OCI-LY7 (cell line): ENCODE data around the gene DPYD. TPM values are rescaled to one million over a fixed set of nuclear protein-coding genes. Genes with fewer than 3 reads are reported as not detected.

Source experiments
- BruUV-seq: library from RNA; stranded (reverse); fragments of 400-500 nt; replicated peaks from 2 replicates; lab custom pipeline; 2021; lab: Mats Ljungman, UMichigan
- CTCF ChIA-PET: fragments of 300-600 bp; sonication (Branson Sonifier 250); formaldehyde crosslinking; loops from one replicate; lab custom pipeline; 2022; ENCODE audit warnings: antibody characterized with exemption; ENCODE audit not compliant: unreplicated experiment; lab: Charles Lee
- POLR2A ChIA-PET: fragments of 300-600 bp; sonication (Branson Sonifier 250); formaldehyde crosslinking; loops from one replicate; lab custom pipeline; 2022; ENCODE audit warnings: antibody characterized with exemption; lab: Charles Lee
- DNase-seq: peaks from one replicate; pipeline ENCODE4 v3.0.0-alpha.2; 2015; ENCODE audit warnings: low spot score
- H2AFZ ChIP-seq: fragments of 200-600 bp; sonication (generic), shearing (Covaris generic); 2 replicates; pipeline ENCODE4 v1.6.1; 2014; ENCODE audit warnings: mild to moderate bottlenecking, antibody characterized with exemption, low read length, moderate library complexity
- H3K27ac ChIP-seq: fragments of 200-600 bp; sonication (generic); 2 replicates; pipeline ENCODE4 v1.5.1; 2014; ENCODE audit warnings: mixed run types, low read depth, mild to moderate bottlenecking, moderate library complexity, low read length, inconsistent platforms; ENCODE audit not compliant: poor library complexity, severe bottlenecking
- H3K36me3 ChIP-seq: fragments of 200-600 bp; sonication (generic); 2 replicates; pipeline ENCODE4 v1.6.1; 2014; ENCODE audit warnings: mild to moderate bottlenecking, antibody characterized with exemption, low read length, moderate library complexity, mixed read lengths; ENCODE audit not compliant: insufficient read depth
- H3K4me1 ChIP-seq: fragments of 200-600 bp; sonication (generic); 2 replicates; pipeline ENCODE4 v1.5.1; 2014; ENCODE audit warnings: mild to moderate bottlenecking, low read length; ENCODE audit not compliant: insufficient read depth, poor library complexity, severe bottlenecking
- H3K4me2 ChIP-seq: fragments of 200-600 bp; sonication (generic); 2 replicates; pipeline ENCODE4 v1.6.1; 2014; ENCODE audit warnings: mild to moderate bottlenecking, low read length
- H3K4me3 ChIP-seq: fragments of 200-600 bp; sonication (generic); 2 replicates; pipeline ENCODE4 v1.5.1; 2014; ENCODE audit warnings: mild to moderate bottlenecking, low read depth, low read length; ENCODE audit not compliant: poor library complexity, severe bottlenecking
- H3K79me2 ChIP-seq: fragments of 200-600 bp; sonication (generic); 2 replicates; pipeline ENCODE4 v1.6.1; 2016; ENCODE audit warnings: low read depth, mild to moderate bottlenecking, low read length, moderate library complexity, mixed read lengths; ENCODE audit not compliant: insufficient read depth
- H3K9me2 ChIP-seq: fragments of 200-600 bp; sonication (generic); 2 replicates; pipeline ENCODE4 v1.6.1; 2016; ENCODE audit warnings: mild to moderate bottlenecking, low read length, mixed read lengths; ENCODE audit not compliant: insufficient read depth
- H3K9me3 ChIP-seq: fragments of 200-600 bp; sonication (generic); 2 replicates; pipeline ENCODE4 v1.6.1; 2014; ENCODE audit warnings: mild to moderate bottlenecking, mixed run types, low read length, mixed read lengths
- H4K20me1 ChIP-seq: fragments of 200-600 bp; sonication (generic); 2 replicates; pipeline ENCODE4 v1.6.1; 2014; ENCODE audit warnings: mild to moderate bottlenecking, antibody characterized with exemption, low read length, moderate library complexity, mixed read lengths; ENCODE audit not compliant: insufficient read depth
- CTCF ChIP-seq: fragments of 200-600 bp; sonication (generic); conservative IDR thresholded peaks from 2 replicates; pipeline ENCODE4 v1.5.1; 2014; ENCODE audit warnings: mild to moderate bottlenecking, antibody characterized with exemption, low read length, moderate library complexity, mixed read lengths
- EZH2phosphoT487 ChIP-seq: fragments of 200-600 bp; sonication (generic); IDR thresholded peaks from 2 replicates; pipeline ENCODE4 v1.6.1; 2018; ENCODE audit warnings: low read depth, borderline replicate concordance, mild to moderate bottlenecking, mixed run types, antibody characterized with exemption, low read length, moderate library complexity, mixed read lengths
- intact Hi-C: fragments of 100-400 bp; cut with micrococcal nuclease; formaldehyde crosslinking; loops from one replicate; pipeline ENCODE4 v1.10.0; 2022; ENCODE audit not compliant: unreplicated experiment
- total RNA-seq, 2 experiments: library from RNA; depleted of rRNA in 1 of 2; stranded (reverse); fragments of >200 nt in 1 of 2; shearing (Covaris generic) in 1 of 2; gene quantifications; 2 replicates each; pipeline ENCODE4 v1.2.3, GENCODE V29; 2014 to 2022

DPYD gene
- total RNA-seq, 2 experiments from 2014 or later, result 5.5 to 13.4 TPM

GRCh38 chr1:97711858-97712257 is 209.0 kb downstream of the DPYD start:
- no peaks in the 10 kb centered on the region for H4K20me1 ChIP-seq
- no peak for DNase-seq
- intact Hi-C loops, result no loop called here
- H3K36me3 ChIP-seq, result no peaks in the 10 kb centered on the region
- H3K4me1 ChIP-seq, result no peaks in the 10 kb centered on the region
- no peaks in the 10 kb centered on the region for H3K9me3 ChIP-seq
- no peaks in the 10 kb centered on the region for H3K79me2 ChIP-seq
- no TSS peak for BruUV-seq
- ChIA-PET CTCF (no interaction called here), POLR2A (no interaction called here)
- H2AFZ ChIP-seq, result no peak overlapping the region
- no peak overlapping the region for H3K4me3 ChIP-seq
- H3K9me2 ChIP-seq, result no peaks in the 10 kb centered on the region
- no peak overlapping the region for H3K4me2 ChIP-seq
- TF ChIP-seq CTCF (no peak), EZH2phosphoT487 (no peak)
- no peak overlapping the region for H3K27ac ChIP-seq

- Histone ChIP-seq H3K4me1 (no peaks in the 10 kb centered on the region), H3K36me3 (no peaks in the 10 kb centered on the region), H3K27ac (no peak overlapping the region), H4K20me1 (no peaks in the 10 kb centered on the region), H3K4me2 (no peak overlapping the region), H3K79me2 (no peaks in the 10 kb centered on the region), H3K4me3 (no peak overlapping the region), H3K9me2 (no peaks in the 10 kb centered on the region), H2AFZ (no peak overlapping the region), H3K9me3 (no peaks in the 10 kb centered on the region)
- CTCF ChIA-PET, result no interaction called here
- DNase-seq, result no peak
- POLR2A ChIA-PET, result interaction anchor here (0.6 kb wide), 2 partner anchors 40 to 749 kb away, joined by 3 to 5 read pairs; no protein-coding TSS in a partner anchor
- intact Hi-C loops, result no loop called here
- TF ChIP-seq CTCF, result no peak
- TF ChIP-seq EZH2phosphoT487, result no peak
- no TSS peak for BruUV-seq
Measured at GRCh38 chr1:97693601-97694000, 227.2 kb downstream of the DPYD start.

- Histone ChIP-seq H3K36me3 (no peaks in the 10 kb centered on the region), H3K9me2 (no peaks in the 10 kb centered on the region), H2AFZ (no peak overlapping the region), H3K9me3 (no peaks in the 10 kb centered on the region), H3K27ac (no peak overlapping the region), H3K79me2 (no peaks in the 10 kb centered on the region), H3K4me2 (no peak overlapping the region), H3K4me1 (no peaks in the 10 kb centered on the region), H3K4me3 (no peak overlapping the region), H4K20me1 (no peaks in the 10 kb centered on the region)
- CTCF ChIA-PET, result no interaction called here
- DNase-seq, result no peak
- POLR2A ChIA-PET, result interaction anchor here (0.6 kb wide), 1 partner anchor 265 kb away, joined by 3 read pairs; no protein-coding TSS in a partner anchor
- intact Hi-C loops, result no loop called here
- BruUV-seq, result no TSS peak
- no peak for TF ChIP-seq EZH2phosphoT487
- no peak for TF ChIP-seq CTCF
Measured at GRCh38 chr1:97691325-97691724, 229.5 kb downstream of the DPYD start.
